Upper lobe of left lung (tissue), 6 donors: ENCODE measurements around the gene NOP56. TPM values are rescaled to one million over a fixed set of nuclear protein-coding genes. Genes with fewer than 3 reads are reported as not detected.

Experiments used
- ATAC-seq, 2 donors: fragments of 200-7000 bp; cut with Tn5 transposase; one replicate each; pipeline ENCODE4 v1.9.1; 2022; ENCODE audit warnings: mild to moderate bottlenecking in 2 of 2, moderate library complexity in 2 of 2; ENCODE audit not compliant: low FRiP score in 2 of 2
- DNase-seq, 2 donors: peaks; one replicate each; pipeline ENCODE4 v3.0.0-alpha.2; 2019 to 2020
- H3K27ac ChIP-seq, 4 donors: fragments of 200-600 bp; sonication (generic); one replicate each; pipeline ENCODE4 v1.5.1; 2016 to 2019
- H3K27me3 ChIP-seq, 4 donors: fragments of 200-600 bp; sonication (generic); one replicate each; pipeline ENCODE4 v1.5.1; 2017 to 2019
- H3K36me3 ChIP-seq, 4 donors: fragments of 200-600 bp; sonication (generic); one replicate each; pipeline ENCODE4 v1.5.1; 2016 to 2019
- H3K4me1 ChIP-seq, 4 donors: fragments of 200-600 bp; sonication (generic); one replicate each; pipeline ENCODE4 v1.5.1; 2018 to 2019
- H3K4me3 ChIP-seq, 4 donors: fragments of 200-600 bp; sonication (generic); one replicate each; pipeline ENCODE4 v1.5.1; 2017 to 2019; ENCODE audit warnings: mild to moderate bottlenecking in 2 of 4, moderate library complexity in 1 of 4
- H3K9me3 ChIP-seq, 4 donors: fragments of 200-600 bp; sonication (generic); one replicate each; pipeline ENCODE4 v1.5.1; 2018 to 2019
- CTCF ChIP-seq, 6 experiments: fragments of 450-650 bp in 4 of 6; fragments of 200-600 bp in 2 of 6; sonication (generic) in 2 of 6; IDR thresholded peaks; one replicate each; pipeline ENCODE4 v1.5.1; 2016 to 2019; ENCODE audit warnings: antibody characterized with exemption in 6 of 6
- EP300 ChIP-seq, 4 donors: sonication (generic); formaldehyde crosslinking; IDR thresholded peaks; one replicate each; pipeline ENCODE4 v1.5.1; 2017; ENCODE audit warnings: antibody characterized with exemption in 4 of 4, control low read depth in 2 of 4
- POLR2A ChIP-seq, 4 donors: fragments of 450-650 bp; IDR thresholded peaks; one replicate each; pipeline ENCODE4 v1.5.1; 2016 to 2017; ENCODE audit warnings: antibody characterized with exemption in 4 of 4, mild to moderate bottlenecking in 2 of 4
- POLR2AphosphoS5 ChIP-seq, 2 donors: sonication (generic); formaldehyde crosslinking; IDR thresholded peaks; one replicate each; pipeline ENCODE4 v1.5.1; 2017; ENCODE audit warnings: antibody characterized with exemption in 2 of 2
- WGBS, 2 donors: methylation state at CpG; one replicate each; pipeline ENCODE4 v1.1.5; 2017 to 2018; 5-methylcytosine and 5-hydroxymethylcytosine counted together
- total RNA-seq, 6 donors: library from RNA; depleted of rRNA in 4 of 6; stranded (reverse); fragments of >200 nt in 4 of 6; gene quantifications; one replicate each; pipeline versions ENCODE4 v1.1.0 to v1.2.1, GENCODE V29; 2016 to 2021
- donor health status: DM: no; HTN: no; CAD: no; lungs with moderate emphysema.
- donor health status: DM: no; HTN: yes; CAD: no; lungs with severe emphysema.

The NOP56 gene
- total RNA-seq, 6 donors from 2014 or later, result 64.8 to 162 (median 93.6) TPM

GRCh38 chr20:2690213-2690612 lies 37.8 kb downstream of the NOP56 start:
- Histone ChIP-seq H3K4me3 (no peak overlapping the region), H3K36me3 (no peaks in the 10 kb centered on the region), H3K27me3 (peaks cover 0 to 14% (median 4%) of the 10 kb centered on the region in 4 donors), H3K27ac (no peak overlapping the region), H3K4me1 (peaks cover 9 to 28% (median 16%) of the 10 kb centered on the region in 4 donors), H3K9me3 (no peaks in the 10 kb centered on the region)
- WGBS, 2 donors, result 76 to 93% methylated on average over 3 of the region's 3 CpGs
- DNase-seq, result no peak
- TF ChIP-seq EP300 (IDR thresholded peaks at IDR 0.05), result no peak
- TF ChIP-seq CTCF (IDR thresholded peaks at IDR 0.05), result no peak
- TF ChIP-seq POLR2AphosphoS5 (IDR thresholded peaks at IDR 0.05), result no peak
- no peak for TF ChIP-seq POLR2A (IDR thresholded peaks at IDR 0.05)
- no peak for ATAC-seq

- no peak for ATAC-seq
- H3K27me3 ChIP-seq, result peaks cover 0 to 14% (median 4%) of the 10 kb centered on the region in 4 donors
- H3K9me3 ChIP-seq, result no peaks in the 10 kb centered on the region
- peaks cover 9 to 28% (median 16%) of the 10 kb centered on the region in 4 donors for H3K4me1 ChIP-seq
- TF ChIP-seq EP300 (IDR thresholded peaks at IDR 0.05) (no peak), CTCF (IDR thresholded peaks at IDR 0.05) (no peak), POLR2A (IDR thresholded peaks at IDR 0.05) (no peak), POLR2AphosphoS5 (IDR thresholded peaks at IDR 0.05) (no peak)
- no peak overlapping the region for H3K27ac ChIP-seq
- WGBS, 2 donors, result 50 to 53% methylated on average over 6 of the region's 6 CpGs
- no peaks in the 10 kb centered on the region for H3K36me3 ChIP-seq
- H3K4me3 ChIP-seq, result no peak overlapping the region
- no peak for DNase-seq
Observed at GRCh38 chr20:2690718-2691117, 38.3 kb downstream of the NOP56 start.

GRCh38 chr20:2691127-2691526 lies 38.7 kb downstream of the NOP56 start:
- H3K36me3 ChIP-seq, result no peaks in the 10 kb centered on the region
- no peak overlapping the region for H3K4me3 ChIP-seq
- WGBS, 2 donors, result 76 to 81% methylated on average over 8 of the region's 8 CpGs
- DNase-seq (no peak), ATAC-seq (no peak)
- no peak for TF ChIP-seq CTCF (IDR thresholded peaks at IDR 0.05)
- TF ChIP-seq EP300 (IDR thresholded peaks at IDR 0.05), result no peak
- TF ChIP-seq POLR2A (IDR thresholded peaks at IDR 0.05), result no peak
- TF ChIP-seq POLR2AphosphoS5 (IDR thresholded peaks at IDR 0.05), result no peak
- peaks cover 9 to 28% (median 16%) of the 10 kb centered on the region in 4 donors for H3K4me1 ChIP-seq
- H3K27me3 ChIP-seq, result peaks cover 0 to 14% (median 4%) of the 10 kb centered on the region in 4 donors
- no peaks in the 10 kb centered on the region for H3K9me3 ChIP-seq
- H3K27ac ChIP-seq, result no peak overlapping the region

GRCh38 chr20:2691663-2692035 lies 39.2 kb downstream of the NOP56 start:
- ATAC-seq, result no peak
- H3K27me3 ChIP-seq, result peaks cover 0 to 14% (median 4%) of the 10 kb centered on the region in 4 donors

More at GRCh38 chr20:2691663-2692035, 39.2 kb downstream of the NOP56 start:
- no peak for DNase-seq
- Histone ChIP-seq H3K4me3 (peak overlapping the region; percentile 23 to 64 (median 58)), H3K9me3 (no peaks in the 10 kb centered on the region), H3K27ac (peak overlapping the region; percentile 73 to 90 (median 84)), H3K36me3 (no peaks in the 10 kb centered on the region), H3K4me1 (peaks cover 9 to 28% (median 16%) of the 10 kb centered on the region in 4 donors)
- TF ChIP-seq EP300 (IDR thresholded peaks at IDR 0.05), result no peak
- TF ChIP-seq POLR2AphosphoS5 (IDR thresholded peaks at IDR 0.05), result no peak
- no peak for TF ChIP-seq POLR2A (IDR thresholded peaks at IDR 0.05)
- TF ChIP-seq CTCF (IDR thresholded peaks at IDR 0.05), result no peak
- 65 to 77% methylated on average over 10 of the region's 10 CpGs for WGBS, 2 donors
